Left cardiac atrium (tissue), 4 donors: Measurements from ENCODE around the gene BCAS4. TPM values are rescaled to one million over a fixed set of nuclear protein-coding genes. Genes with fewer than 3 reads are reported as not detected.

Experiments
- ATAC-seq, 2 donors: fragments of 200-7000 bp; cut with Tn5 transposase; one replicate each; pipeline ENCODE4 v1.9.1; 2020; ENCODE audit warnings: mild to moderate bottlenecking in 2 of 2, moderate library complexity in 2 of 2
- DNase-seq: peaks from one replicate; pipeline ENCODE4 v3.0.0-alpha.2; 2020
- intact Hi-C, 2 donors: fragments of 100-400 bp; cut with DNase I; formaldehyde crosslinking; loops; one replicate each; pipeline versions ENCODE4 v1.14.1 to v1.15.1; 2022 to 2023
- total RNA-seq, 2 donors: library from RNA; stranded (reverse); fragmentation: NEBNext Ultra II Directional; extraction: Animal tissue kit (Norgen Biotek cat#: 25700); gene quantifications; one replicate each; pipeline ENCODE4 v1.2.1, GENCODE V29; 2021
- donor health status: DM: no; HTN: yes; CAD: no.
- donor health status: DM: no; HTN: yes; CAD: no; lungs with severe emphysema.
- donor health status: DM: yes; HTN: yes; CAD: no.
- donor health status: Dilated cardiomyopathy.

The BCAS4 gene
- total RNA-seq, 2 donors from 2014 or later = 1.2 to 3.3 TPM

DNA sequence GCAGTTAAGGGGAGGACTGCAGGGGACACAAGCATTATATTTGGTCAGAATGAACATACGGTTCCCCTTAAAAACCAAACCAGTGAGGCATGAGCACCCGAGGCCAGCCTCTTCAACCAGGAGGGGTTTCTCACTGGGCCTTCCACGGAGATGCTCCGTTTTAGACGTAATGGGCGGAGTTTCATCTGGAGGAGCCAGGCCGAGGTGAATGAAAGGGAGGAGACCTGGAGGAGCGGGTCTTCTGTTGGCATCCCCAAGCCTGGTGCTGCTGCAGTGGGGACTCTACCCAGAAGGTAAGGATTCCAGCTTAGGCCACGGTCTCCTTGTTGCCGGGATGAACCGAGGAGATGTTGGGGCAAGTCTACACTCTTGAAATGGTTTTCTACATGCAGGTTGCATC, 89.0 kb downstream of the BCAS4 start:
- ATAC-seq (no peak), DNase-seq (no peak)
- intact Hi-C loops = no loop called here

DNA sequence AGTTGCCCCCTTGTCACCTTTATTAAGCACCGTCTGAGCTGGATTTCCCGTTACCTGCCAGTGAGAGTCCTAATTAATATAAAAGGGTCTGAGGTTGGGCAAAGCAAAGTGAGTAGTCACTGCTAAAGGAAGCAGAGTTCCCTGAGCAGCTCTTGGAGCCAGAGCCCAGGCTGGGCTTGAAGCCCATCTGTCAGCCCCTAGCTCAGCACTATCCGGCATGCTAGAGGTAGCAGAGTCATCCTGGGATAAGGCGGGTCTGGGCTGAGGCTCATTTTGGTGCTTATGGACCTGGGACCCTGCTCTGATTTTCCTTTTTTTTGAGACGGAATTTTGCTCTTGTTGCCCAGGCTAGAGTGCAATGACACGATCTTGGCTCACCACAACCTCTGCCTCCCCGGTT, 90.2 kb downstream of the BCAS4 start:
- DNase-seq = no peak
- no peak for ATAC-seq
- intact Hi-C loops = no loop called here

DNA sequence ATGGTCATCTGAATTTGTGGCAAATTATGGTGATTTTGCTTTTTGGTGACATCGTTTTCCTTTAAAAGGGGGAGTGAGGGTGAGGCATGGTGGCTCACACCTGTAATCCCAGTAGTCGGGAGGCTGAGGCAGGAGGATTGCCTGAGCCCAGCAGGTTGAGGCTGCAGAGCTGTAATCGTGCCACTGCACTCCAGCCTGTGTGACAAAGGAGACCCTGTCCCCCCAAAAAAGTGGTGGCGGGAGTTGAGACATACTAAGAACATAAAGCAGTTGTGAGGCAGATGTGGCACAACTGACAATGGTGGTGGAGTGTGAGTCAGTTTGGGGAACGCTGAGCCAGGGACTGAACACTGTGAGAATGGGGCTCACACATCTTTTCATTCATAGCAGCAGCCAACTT, 90.9 kb downstream of the BCAS4 start:
- no peak for ATAC-seq
- intact Hi-C loops = no loop called here
- DNase-seq = no peak

DNA sequence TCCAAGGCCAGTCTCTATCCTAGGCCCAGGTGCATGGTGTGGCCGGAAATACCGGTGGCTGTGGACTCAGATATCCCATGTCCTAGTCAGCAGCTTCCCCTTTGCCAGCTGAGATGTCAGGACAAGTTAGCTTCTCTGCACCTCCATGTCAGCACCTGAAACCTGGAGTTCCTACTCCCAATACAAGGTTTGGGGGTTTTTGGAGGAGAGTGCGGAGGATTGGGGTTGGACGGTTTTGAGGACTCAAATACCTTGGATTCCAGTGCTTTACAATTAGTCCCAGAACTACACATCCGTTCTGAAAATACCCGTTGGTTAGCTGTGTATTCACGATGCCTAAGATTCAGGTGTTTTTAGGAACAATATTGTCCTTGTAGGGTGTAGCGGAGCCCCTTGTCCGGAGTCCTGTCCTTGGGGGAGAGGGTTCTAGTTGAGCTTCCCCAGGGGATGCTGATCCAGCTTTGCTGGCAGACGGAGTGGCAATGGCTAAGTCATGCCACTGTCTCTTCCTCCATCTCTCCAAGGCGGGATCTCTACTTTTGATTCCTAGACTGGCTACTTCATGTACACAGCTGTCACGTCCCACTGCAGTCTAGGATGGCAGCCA, 91.4 kb downstream of the BCAS4 start:
- peak in 1 of 2 donors; percentile 19 for ATAC-seq
- intact Hi-C loops = no loop called here

DNA sequence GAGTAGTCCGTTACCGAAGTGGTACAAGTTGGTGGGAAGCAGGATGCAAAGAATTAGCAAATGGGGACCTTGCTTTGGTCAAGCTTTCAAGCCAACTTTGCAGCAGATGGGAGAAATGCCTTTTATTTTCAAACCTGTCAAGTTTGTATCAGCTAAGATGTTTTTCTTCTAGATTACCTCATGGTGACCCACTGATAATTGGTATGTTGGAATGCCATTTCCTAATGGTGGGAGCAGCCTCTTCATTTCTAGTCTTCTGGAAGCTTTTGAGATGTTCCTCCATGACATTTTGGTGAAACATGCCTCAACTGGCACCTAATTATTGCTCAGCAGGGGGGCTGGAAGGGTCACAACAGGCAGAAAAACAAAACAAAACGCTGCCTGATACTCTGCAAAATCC, 92.7 kb downstream of the BCAS4 start:
- ATAC-seq (no peak), DNase-seq (no peak)
- intact Hi-C loops = no loop called here

More for the DNA sequence above, 91.4 kb downstream of the BCAS4 start:
- DNase-seq = no peak

DNA sequence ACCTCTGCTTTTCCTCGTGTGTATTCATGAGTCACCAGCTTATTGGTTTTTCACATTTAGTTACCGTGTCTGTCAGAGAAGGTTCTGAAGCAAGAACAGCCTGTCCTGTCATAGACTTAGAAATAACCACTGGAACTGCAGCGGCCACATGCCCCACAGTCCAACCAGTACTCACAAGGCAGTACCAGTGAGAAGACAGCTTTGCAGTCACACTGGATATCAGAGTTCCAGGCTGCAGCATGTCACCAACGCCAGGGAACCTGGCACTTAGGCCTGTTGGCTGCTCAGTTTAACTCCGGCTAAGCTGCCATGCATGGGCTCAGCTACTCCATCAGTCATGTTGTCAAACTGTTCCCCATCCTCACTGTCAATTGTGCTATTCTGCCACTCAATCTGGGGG, 96.3 kb downstream of the BCAS4 start:
- peak in 1 of 2 donors; percentile 59 for ATAC-seq
- intact Hi-C loops = no loop called here
- no peak for DNase-seq

DNA sequence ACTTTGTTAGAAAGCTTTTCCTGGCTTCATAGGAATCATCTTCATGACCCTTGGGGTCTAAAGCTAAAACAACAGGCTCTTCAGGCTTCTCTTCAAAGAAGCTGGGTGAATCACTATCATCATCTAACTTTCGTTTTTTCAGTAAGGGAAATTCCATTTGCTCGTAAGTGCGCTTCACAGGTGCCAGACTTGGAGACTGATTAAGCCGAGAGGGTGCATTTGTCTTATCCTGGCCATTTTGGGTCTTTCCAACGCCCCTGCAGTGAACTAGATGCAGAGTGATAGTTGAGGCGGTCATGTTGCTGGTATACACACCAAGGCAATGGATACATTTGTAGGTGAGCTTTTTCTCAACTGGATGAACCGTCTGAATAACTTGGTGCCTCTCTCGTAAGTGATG, 97.5 kb downstream of the BCAS4 start:
- DNase-seq = no peak
- no peak for ATAC-seq
- intact Hi-C loops = no loop called here

DNA sequence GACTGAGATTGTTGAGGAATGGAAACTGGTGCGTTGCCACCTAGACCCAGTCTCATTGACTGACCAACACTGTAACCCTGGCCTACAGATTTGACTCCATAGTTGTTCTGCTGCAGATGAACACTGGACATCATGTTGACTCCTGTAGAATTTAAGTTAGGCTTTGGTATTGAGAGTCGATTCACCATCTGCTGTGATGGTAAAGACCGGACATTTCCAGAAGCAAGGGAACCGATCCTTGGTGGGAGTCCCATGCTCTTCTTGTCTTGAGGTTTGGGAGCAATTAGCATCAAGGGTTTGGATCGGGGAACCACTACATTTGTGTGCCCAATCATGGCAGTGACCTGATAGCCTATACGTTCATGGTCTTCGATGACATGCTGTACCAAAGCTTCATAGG, 98.8 kb downstream of the BCAS4 start:
- DNase-seq (no peak), ATAC-seq (no peak)
- intact Hi-C loops = no loop called here

DNA sequence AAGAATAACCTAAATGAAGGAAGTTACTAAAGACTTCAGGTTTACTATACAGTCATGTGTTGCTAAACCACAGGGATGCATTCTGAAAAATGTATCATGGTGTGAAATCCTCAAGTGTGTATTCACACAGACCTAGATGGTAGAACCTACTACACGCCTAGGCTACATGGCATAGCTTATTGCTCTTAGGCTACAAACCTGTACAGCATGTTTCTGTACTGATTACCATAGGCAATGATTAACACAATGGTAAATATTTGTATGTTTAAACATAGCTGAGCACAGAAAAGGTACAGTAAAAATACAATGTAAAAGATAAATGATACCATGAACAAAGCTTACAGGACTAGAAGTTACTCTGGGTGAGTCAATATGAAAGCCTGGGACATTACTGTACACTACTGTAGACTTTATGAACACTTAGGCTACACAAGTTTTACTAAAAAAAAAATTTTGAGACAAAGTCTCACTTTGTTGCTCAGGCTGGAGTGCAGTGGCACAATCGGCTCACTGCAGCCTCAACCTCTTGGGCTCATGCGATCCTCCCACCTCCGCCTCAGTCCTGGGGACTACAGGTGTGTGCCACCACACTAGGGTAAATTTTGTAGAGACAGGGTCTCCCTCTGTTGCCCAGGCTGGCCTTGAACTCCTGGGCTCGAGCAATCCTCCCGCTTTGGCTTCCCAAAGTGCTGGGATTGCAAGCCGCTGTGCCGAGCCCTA, 100.4 kb downstream of the BCAS4 start:
- intact Hi-C loops = no loop called here
- ATAC-seq (no peak), DNase-seq (no peak)

DNA sequence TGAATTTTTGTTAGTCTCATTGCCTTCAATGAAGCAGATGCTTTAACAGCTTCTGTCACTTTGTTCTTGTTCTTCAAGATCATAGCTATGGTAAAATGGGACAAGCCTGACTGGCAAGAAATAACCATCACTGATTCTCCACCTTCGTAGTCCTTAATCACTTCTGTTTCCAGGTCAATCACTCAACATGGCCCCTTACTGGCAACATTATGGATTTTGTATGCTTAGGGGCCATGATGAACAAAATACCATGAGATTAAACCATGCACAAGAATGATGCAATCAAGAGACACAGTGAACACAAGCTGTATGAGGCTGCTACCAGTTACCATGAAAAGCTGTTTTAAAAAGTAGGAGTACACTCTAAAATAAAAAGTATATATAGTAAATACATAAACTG, 103.6 kb downstream of the BCAS4 start:
- ATAC-seq (no peak), DNase-seq (no peak)
- intact Hi-C loops = no loop called here

DNA sequence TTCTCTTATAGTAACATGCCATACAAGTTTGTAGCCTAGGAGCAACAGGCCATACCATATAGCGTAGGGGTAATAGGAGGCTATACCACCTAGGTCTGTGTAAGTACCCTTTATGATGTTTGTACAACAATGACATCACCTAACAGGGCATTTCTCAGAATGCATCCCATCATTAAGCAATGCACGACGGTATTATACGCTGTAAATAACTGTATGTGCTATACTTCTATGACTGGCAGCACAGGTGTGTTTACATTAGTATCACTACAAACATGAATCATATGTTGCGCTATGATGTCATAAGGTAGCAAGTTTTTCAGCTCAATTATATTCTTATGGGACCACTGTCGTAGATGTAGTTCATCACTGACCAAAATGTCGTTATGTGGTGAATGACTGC, 105.4 kb downstream of the BCAS4 start:
- intact Hi-C loops = no loop called here
- ATAC-seq (no peak), DNase-seq (no peak)

DNA sequence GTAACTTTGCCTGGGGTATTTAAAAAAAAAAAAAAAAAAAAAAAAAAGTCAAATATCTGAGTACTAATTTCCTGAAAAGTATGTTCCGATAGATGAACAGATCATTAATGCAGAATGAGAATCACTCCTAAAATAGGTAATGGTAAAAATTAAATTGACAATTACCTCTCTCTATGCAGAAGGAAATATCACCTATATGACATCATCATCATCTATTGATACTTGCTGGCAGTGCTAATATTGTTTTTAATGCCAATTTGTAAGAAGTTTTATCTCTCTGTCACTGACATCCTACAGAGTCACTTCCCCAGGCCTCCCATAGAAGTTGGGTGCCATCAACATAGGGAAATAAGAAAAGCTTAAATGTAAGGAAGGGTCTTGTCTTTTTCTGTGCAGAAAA, 106.4 kb downstream of the BCAS4 start:
- DNase-seq = no peak
- ATAC-seq = no peak
- intact Hi-C loops = no loop called here

DNA sequence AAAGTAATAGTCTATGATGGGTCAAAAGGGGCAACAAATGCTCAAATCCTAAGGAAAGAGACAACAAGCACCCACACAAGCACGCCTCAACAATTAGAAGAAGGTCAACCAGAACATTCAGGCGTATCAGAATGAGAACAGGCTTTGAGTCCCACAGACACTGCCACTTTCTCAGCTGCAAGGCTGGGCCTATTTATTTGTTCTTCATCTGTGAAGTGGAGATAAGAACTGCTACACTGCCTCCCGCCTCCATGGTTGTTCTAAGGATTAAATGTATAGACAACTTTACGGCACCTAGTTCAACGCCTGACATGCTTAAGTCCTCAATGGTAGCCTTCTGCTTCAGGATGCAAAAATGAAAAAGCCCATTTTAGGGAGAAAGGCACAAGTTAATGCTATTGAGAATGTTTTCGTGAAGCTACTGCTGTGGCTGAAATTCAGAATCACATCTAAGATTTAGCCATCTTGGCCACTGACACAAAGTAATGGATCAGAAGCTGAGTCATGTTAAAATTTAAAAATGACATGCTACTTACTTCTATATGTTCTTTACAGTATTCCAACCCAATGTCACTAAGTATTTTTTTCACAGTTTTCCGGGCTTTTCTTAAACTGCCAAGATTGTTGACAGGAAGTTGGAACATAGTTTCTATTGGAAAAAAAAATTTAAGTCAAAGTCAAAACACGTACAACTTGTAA, 108.6 kb downstream of the BCAS4 start:
- ATAC-seq = no peak
- intact Hi-C loops = no loop called here
- no peak for DNase-seq

DNA sequence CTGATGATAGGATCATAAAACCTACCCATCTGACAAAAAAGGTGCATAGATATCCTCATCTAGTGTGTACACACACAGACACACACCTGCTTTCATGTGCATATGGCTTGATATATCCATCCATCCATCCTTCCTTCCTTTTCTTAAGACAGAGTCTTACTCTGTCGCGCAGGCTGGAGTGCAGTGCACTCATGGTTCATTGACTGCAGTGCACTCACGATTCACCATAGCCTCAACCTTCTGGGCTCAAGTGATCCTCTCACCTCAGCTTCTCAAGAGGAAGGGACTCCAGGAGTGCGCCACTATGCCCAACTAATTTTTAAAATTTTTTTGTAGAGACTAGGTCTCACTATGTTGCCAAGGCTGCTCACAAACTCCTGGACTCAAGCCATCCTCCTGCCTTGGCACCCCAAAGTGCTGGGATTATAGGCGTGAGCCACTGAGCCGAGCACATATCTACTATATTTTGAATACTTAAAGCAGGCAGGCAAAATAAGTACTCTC, 109.3 kb downstream of the BCAS4 start:
- no peak for DNase-seq
- ATAC-seq = peak in 1 of 2 donors; percentile 24
- intact Hi-C loops = no loop called here

DNA sequence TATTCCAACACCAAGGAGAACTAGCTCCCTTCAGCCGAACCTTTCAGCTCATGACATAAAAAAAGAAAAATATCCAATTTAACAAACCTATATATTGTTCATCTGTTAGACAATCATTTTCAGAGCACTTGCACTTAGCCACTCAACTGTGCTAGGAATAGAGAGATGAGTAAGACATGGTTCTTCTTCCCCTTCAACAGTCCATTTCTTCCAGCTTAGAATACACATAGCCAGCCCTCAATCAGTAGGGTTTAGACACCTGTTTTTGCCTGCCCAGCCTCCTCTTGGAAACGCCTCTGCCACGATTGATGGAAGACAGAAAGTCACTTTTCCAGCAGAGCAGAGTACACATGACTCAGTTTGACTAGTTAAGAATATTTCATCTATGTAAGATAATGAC, 114.6 kb downstream of the BCAS4 start:
- DNase-seq (no peak), ATAC-seq (no peak)
- intact Hi-C loops = no loop called here

DNA sequence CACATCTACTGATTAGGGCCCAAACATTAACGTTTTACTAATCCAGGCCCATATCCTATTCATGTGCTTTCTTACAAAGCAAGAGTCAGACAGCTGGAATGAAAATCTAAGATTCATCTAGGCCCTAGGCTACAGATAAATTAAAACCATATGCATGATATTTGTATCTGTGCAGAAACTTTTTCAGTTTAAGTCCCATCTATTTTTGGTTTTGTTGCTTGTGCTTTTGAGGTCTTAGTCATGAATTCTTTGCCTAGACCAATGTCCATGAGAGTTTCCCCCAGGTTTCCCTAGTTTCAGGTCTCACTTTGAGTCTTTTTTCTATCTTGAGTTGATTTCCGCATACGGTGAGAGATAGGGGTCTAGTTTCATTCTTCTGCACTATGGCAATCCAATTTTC, 116.2 kb downstream of the BCAS4 start:
- ATAC-seq (no peak), DNase-seq (no peak)
- intact Hi-C loops = loop anchor here in 1 of 2 donors (10.0 kb wide), 1 partner anchor 116 kb away; the partner anchor contains the start of gene BCAS4

DNA sequence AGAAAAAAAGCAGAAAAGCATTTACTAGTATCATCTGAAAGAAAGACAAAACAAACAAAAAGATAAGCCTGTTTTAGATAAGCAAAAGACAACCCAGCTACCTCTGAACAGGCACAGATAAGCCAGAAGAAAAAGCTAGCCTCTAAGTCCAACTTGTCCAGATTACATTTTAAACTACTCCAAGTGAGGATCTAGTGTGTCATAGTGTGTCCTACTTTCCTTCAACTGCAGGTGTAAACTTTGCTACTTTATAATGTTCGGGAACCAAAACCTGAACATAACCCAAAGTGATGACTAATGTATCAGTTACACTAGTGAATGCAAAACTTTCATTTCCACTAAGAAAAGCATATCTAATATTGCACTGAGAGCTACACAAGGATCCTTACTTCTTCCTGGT, 116.9 kb downstream of the BCAS4 start:
- ATAC-seq = no peak
- no peak for DNase-seq
- intact Hi-C loops = loop anchor here in 1 of 2 donors (10.0 kb wide), 1 partner anchor 117 kb away; the partner anchor contains the start of gene BCAS4

DNA sequence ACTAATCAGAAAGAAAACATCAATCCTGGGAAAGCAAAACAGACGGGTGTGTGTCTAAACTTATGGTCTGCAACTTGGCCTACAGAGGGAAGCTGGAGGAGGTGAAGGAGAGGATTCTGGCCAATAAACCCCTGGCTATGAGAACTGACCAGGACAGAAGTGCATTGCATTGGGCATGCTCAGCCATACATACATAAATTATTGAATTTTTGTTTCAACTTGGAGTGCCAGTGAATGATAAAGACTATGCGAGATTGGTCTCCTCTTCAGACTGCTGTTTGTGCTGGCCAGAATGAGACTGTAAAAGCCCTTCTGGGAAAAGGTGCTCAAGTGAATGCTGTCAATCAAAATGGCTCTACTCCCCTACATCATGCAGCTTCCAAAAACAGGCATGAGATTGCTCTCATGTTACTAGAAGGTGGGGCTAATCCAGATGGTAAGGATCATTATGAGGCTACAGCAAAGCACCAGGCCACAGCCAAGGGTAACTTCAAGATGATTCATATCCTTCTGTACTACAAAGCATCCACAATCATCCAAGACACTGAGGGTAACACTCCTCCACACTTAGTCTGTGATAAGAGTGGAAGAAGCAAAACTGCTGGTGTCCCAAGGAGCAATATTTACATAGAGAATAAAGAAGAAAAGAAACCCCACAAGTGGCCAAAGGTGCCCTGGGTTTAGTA, 119.0 kb downstream of the BCAS4 start:
- peak; percentile 53 to 78 for ATAC-seq

DNA sequence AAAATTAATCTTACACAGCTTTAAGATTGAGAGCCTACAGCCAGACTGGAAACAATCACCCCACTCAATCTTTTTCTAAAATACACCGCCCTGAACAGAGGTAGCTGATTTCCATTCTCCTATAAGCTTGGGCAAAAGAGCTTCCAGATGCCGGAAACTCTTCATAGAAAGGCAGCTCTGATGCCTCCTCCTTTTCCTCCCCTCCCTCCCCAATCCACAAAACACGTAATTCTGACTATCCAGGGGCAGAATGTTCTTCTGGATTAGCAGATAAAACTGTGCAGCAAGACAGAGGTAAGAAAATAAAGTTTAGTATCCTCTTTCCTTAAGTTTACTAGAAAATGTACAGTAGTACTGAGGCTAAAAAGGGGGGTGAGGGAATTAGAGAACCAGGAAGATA, 120.6 kb downstream of the BCAS4 start:
- intact Hi-C loops = loop anchor here in 1 of 2 donors (10.0 kb wide), 1 partner anchor 121 kb away; the partner anchor contains the start of gene BCAS4
- ATAC-seq = peak in 1 of 2 donors; percentile 41
- DNase-seq = no peak

More for the DNA sequence above, 119.0 kb downstream of the BCAS4 start:
- intact Hi-C loops = loop anchor here in 1 of 2 donors (10.0 kb wide), 1 partner anchor 119 kb away; the partner anchor contains the start of gene BCAS4
- DNase-seq = no peak
